Measurements from ENCODE around the gene SETBP1.

SETBP1 gene

GRCh38 chr18:44979748-44980147, 299.1 kb downstream of the SETBP1 start:
- Histone ChIP-seq H3K4me1 (ENCODE audit: insufficient read depth, insufficient read length) (no peaks in the 10 kb centered on the region), H3K9me3 (ENCODE audit: insufficient read depth, low read length) (no peaks in the 10 kb centered on the region), H3K4me3 (ENCODE audit: insufficient read length, low read depth) (no peak overlapping the region), H3K36me3 (ENCODE audit: insufficient read depth, insufficient read length, low read length) (no peaks in the 10 kb centered on the region), H3K9ac (ENCODE audit: insufficient read length, low read depth) (no peak overlapping the region), H3K27me3 (ENCODE audit: insufficient read depth, insufficient read length) (no peaks in the 10 kb centered on the region)
- no peak for TF ChIP-seq YY1 (IDR thresholded peaks at IDR 0.05; ENCODE audit: insufficient read depth, insufficient read length)
- DNase-seq (ENCODE audit: low read depth, low spot score), result no peak

- TF ChIP-seq SUZ12 (IDR thresholded peaks at IDR 0.05; ENCODE audit: extremely low read depth, insufficient read depth, insufficient read length) (no peak), YY1 (IDR thresholded peaks at IDR 0.05; ENCODE audit: insufficient read depth, insufficient read length) (no peak)
- Histone ChIP-seq H3K9me3 (ENCODE audit: insufficient read depth, low read length) (no peaks in the 10 kb centered on the region), H3K4me3 (ENCODE audit: insufficient read length, low read depth) (no peak overlapping the region), H3K27me3 (ENCODE audit: insufficient read depth, insufficient read length) (no peaks in the 10 kb centered on the region), H3K36me3 (ENCODE audit: insufficient read depth, insufficient read length, low read length) (no peaks in the 10 kb centered on the region), H3K4me1 (ENCODE audit: insufficient read depth, insufficient read length) (no peaks in the 10 kb centered on the region), H3K9ac (ENCODE audit: insufficient read length, low read depth) (no peak overlapping the region)
- DNase-seq (ENCODE audit: low read depth, low spot score), result no peak
Observed at GRCh38 chr18:44981121-44981520, 300.4 kb downstream of the SETBP1 start.

GRCh38 chr18:44986933-44987332, 306.2 kb downstream of the SETBP1 start:
- DNase-seq (ENCODE audit: low read depth, low spot score), result no peak
- no peak overlapping the region for H3K4me3 ChIP-seq (ENCODE audit: insufficient read length, low read depth)
- H3K9ac ChIP-seq (ENCODE audit: insufficient read length, low read depth), result no peak overlapping the region
- H3K4me1 ChIP-seq (ENCODE audit: insufficient read depth, insufficient read length), result no peaks in the 10 kb centered on the region
- no peak for TF ChIP-seq YY1 (IDR thresholded peaks at IDR 0.05; ENCODE audit: insufficient read depth, insufficient read length)
- no peak for TF ChIP-seq ZNF274 (IDR thresholded peaks at IDR 0.05; ENCODE audit: low read depth, low read length)
- TF ChIP-seq SUZ12 (IDR thresholded peaks at IDR 0.05; ENCODE audit: extremely low read depth, insufficient read depth, insufficient read length), result no peak
- no peaks in the 10 kb centered on the region for H3K36me3 ChIP-seq (ENCODE audit: insufficient read depth, insufficient read length, low read length)
- no peaks in the 10 kb centered on the region for H3K27me3 ChIP-seq (ENCODE audit: insufficient read depth, insufficient read length)
- peaks cover 10% of the 10 kb centered on the region; the same call in 1 of the 2 replicates for H3K9me3 ChIP-seq (ENCODE audit: insufficient read depth, low read length)

GRCh38 chr18:44987371-44987770, 306.7 kb downstream of the SETBP1 start:
- Histone ChIP-seq H3K27me3 (ENCODE audit: insufficient read depth, insufficient read length) (no peaks in the 10 kb centered on the region), H3K36me3 (ENCODE audit: insufficient read depth, insufficient read length, low read length) (no peaks in the 10 kb centered on the region), H3K9ac (ENCODE audit: insufficient read length, low read depth) (no peak overlapping the region), H3K9me3 (ENCODE audit: insufficient read depth, low read length) (peaks cover 10% of the 10 kb centered on the region; the same call in 1 of the 2 replicates), H3K4me1 (ENCODE audit: insufficient read depth, insufficient read length) (no peaks in the 10 kb centered on the region), H3K4me3 (ENCODE audit: insufficient read length, low read depth) (no peak overlapping the region)
- no peak for DNase-seq (ENCODE audit: low read depth, low spot score)
- no peak for TF ChIP-seq SUZ12 (IDR thresholded peaks at IDR 0.05; ENCODE audit: extremely low read depth, insufficient read depth, insufficient read length)
- TF ChIP-seq YY1 (IDR thresholded peaks at IDR 0.05; ENCODE audit: insufficient read depth, insufficient read length), result no peak
- no peak for TF ChIP-seq ZNF274 (IDR thresholded peaks at IDR 0.05; ENCODE audit: low read depth, low read length)

- H3K9ac ChIP-seq (ENCODE audit: insufficient read length, low read depth), result no peak overlapping the region
Observed at GRCh38 chr18:44988821-44989587, 308.3 kb downstream of the SETBP1 start.

GRCh38 chr18:44996261-44996660, 315.6 kb downstream of the SETBP1 start:
- H3K9ac ChIP-seq (ENCODE audit: insufficient read length, low read depth), result no peak overlapping the region
- H3K4me1 ChIP-seq (ENCODE audit: insufficient read depth, insufficient read length), result no peaks in the 10 kb centered on the region
- TF ChIP-seq ZNF274 (IDR thresholded peaks at IDR 0.05; ENCODE audit: low read depth, low read length) (no peak), SUZ12 (IDR thresholded peaks at IDR 0.05; ENCODE audit: extremely low read depth, insufficient read depth, insufficient read length) (no peak), YY1 (IDR thresholded peaks at IDR 0.05; ENCODE audit: insufficient read depth, insufficient read length) (no peak)
- no peak overlapping the region for H3K4me3 ChIP-seq (ENCODE audit: insufficient read length, low read depth)
- no peaks in the 10 kb centered on the region for H3K9me3 ChIP-seq (ENCODE audit: insufficient read depth, low read length)
- DNase-seq (ENCODE audit: low read depth, low spot score), result no peak
- H3K36me3 ChIP-seq (ENCODE audit: insufficient read depth, insufficient read length, low read length), result no peaks in the 10 kb centered on the region
- no peaks in the 10 kb centered on the region for H3K27me3 ChIP-seq (ENCODE audit: insufficient read depth, insufficient read length)

More at GRCh38 chr18:44988821-44989587, 308.3 kb downstream of the SETBP1 start:
- H3K4me3 ChIP-seq (ENCODE audit: insufficient read length, low read depth), result no peak overlapping the region
- DNase-seq (ENCODE audit: low read depth, low spot score), result no peak
- H3K9me3 ChIP-seq (ENCODE audit: insufficient read depth, low read length), result peaks cover 10% of the 10 kb centered on the region; the same call in 1 of the 2 replicates
- H3K36me3 ChIP-seq (ENCODE audit: insufficient read depth, insufficient read length, low read length), result no peaks in the 10 kb centered on the region
- H3K4me1 ChIP-seq (ENCODE audit: insufficient read depth, insufficient read length), result no peaks in the 10 kb centered on the region
- no peak for TF ChIP-seq YY1 (IDR thresholded peaks at IDR 0.05; ENCODE audit: insufficient read depth, insufficient read length)
- no peak for TF ChIP-seq SUZ12 (IDR thresholded peaks at IDR 0.05; ENCODE audit: extremely low read depth, insufficient read depth, insufficient read length)
- TF ChIP-seq ZNF274 (IDR thresholded peaks at IDR 0.05; ENCODE audit: low read depth, low read length), result no peak
- H3K27me3 ChIP-seq (ENCODE audit: insufficient read depth, insufficient read length), result no peaks in the 10 kb centered on the region

- Histone ChIP-seq H3K27me3 (ENCODE audit: insufficient read depth, insufficient read length) (no peaks in the 10 kb centered on the region), H3K36me3 (ENCODE audit: insufficient read depth, insufficient read length, low read length) (no peaks in the 10 kb centered on the region), H3K4me1 (ENCODE audit: insufficient read depth, insufficient read length) (no peaks in the 10 kb centered on the region), H3K9ac (ENCODE audit: insufficient read length, low read depth) (no peak overlapping the region), H3K4me3 (ENCODE audit: insufficient read length, low read depth) (no peak overlapping the region), H3K9me3 (ENCODE audit: insufficient read depth, low read length) (no peaks in the 10 kb centered on the region)
- DNase-seq (ENCODE audit: low read depth, low spot score), result no peak
- no peak for TF ChIP-seq SUZ12 (IDR thresholded peaks at IDR 0.05; ENCODE audit: extremely low read depth, insufficient read depth, insufficient read length)
- TF ChIP-seq ZNF274 (IDR thresholded peaks at IDR 0.05; ENCODE audit: low read depth, low read length), result no peak
- no peak for TF ChIP-seq YY1 (IDR thresholded peaks at IDR 0.05; ENCODE audit: insufficient read depth, insufficient read length)
Observed at GRCh38 chr18:44997174-44997573, 316.5 kb downstream of the SETBP1 start.
